ENCODE measurements around the gene MARK1. TPM values are rescaled to one million over a fixed set of nuclear protein-coding genes. Genes with fewer than 3 reads are reported as not detected.

MARK1 gene
- total RNA-seq, 1 experiment from 2014 or later, result 7.5 TPM

- TF ChIP-seq CTCF (IDR thresholded peaks at IDR 0.05; ENCODE audit: unreplicated experiment), result no peak
- no peak overlapping the region for H3K27ac Mint-ChIP-seq (ENCODE audit: low read depth, unreplicated experiment)
- ChIA-PET POLR2A (no interaction called here), CTCF (interaction anchor here (0.5 to 2.2 kb wide), 5 partner anchors 13 to 386 kb away, joined by 3 to 8 read pairs (median 6); no protein-coding TSS in a partner anchor)
- peaks cover 26% of the 10 kb centered on the region for H3K9me3 Mint-ChIP-seq (ENCODE audit: unreplicated experiment)
- no peaks in the 10 kb centered on the region for H3K36me3 Mint-ChIP-seq (ENCODE audit: insufficient read depth, unreplicated experiment)
- no peak overlapping the region for H3K4me3 Mint-ChIP-seq (ENCODE audit: unreplicated experiment)
- no peaks in the 10 kb centered on the region for H3K4me1 Mint-ChIP-seq (ENCODE audit: insufficient read depth, unreplicated experiment)
- no peaks in the 10 kb centered on the region for H3K27me3 Mint-ChIP-seq (ENCODE audit: insufficient read depth, unreplicated experiment)
- intact Hi-C loops (cut with micrococcal nuclease), result no loop called here
- BruUV-seq (replicated peaks), result no TSS peak
- DNase-seq (ENCODE audit: unreplicated experiment), result no peak
These were observed 138.4 kb downstream of the MARK1 start for GRCh38 chr1:220666349-220666748.

- POLR2A ChIA-PET, result interaction anchor here (1.2 kb wide), 1 partner anchor 64 kb away, joined by 3 read pairs; no protein-coding TSS in a partner anchor
- TF ChIP-seq CTCF (IDR thresholded peaks at IDR 0.05; ENCODE audit: unreplicated experiment), result no peak
- Mint-ChIP-seq H3K36me3 (ENCODE audit: insufficient read depth, unreplicated experiment) (no peaks in the 10 kb centered on the region), H3K4me3 (ENCODE audit: unreplicated experiment) (no peak overlapping the region), H3K9me3 (ENCODE audit: unreplicated experiment) (peaks cover 26% of the 10 kb centered on the region), H3K27ac (ENCODE audit: low read depth, unreplicated experiment) (no peak overlapping the region), H3K27me3 (ENCODE audit: insufficient read depth, unreplicated experiment) (no peaks in the 10 kb centered on the region), H3K4me1 (ENCODE audit: insufficient read depth, unreplicated experiment) (no peaks in the 10 kb centered on the region)
- no TSS peak for BruUV-seq (replicated peaks)
- intact Hi-C loops (cut with micrococcal nuclease), result no loop called here
- CTCF ChIA-PET, result interaction anchor here (0.6 to 2.0 kb wide), 13 partner anchors 9 to 388 kb away, joined by 3 to 14 read pairs (median 4); no protein-coding TSS in a partner anchor
- no peak for DNase-seq (ENCODE audit: unreplicated experiment)
These were observed 141.1 kb downstream of the MARK1 start for GRCh38 chr1:220669005-220669404.

GRCh38 chr1:220670365-220670764 is 142.4 kb downstream of the MARK1 start:
- Mint-ChIP-seq H3K9me3 (ENCODE audit: unreplicated experiment) (peaks cover 26% of the 10 kb centered on the region), H3K36me3 (ENCODE audit: insufficient read depth, unreplicated experiment) (no peaks in the 10 kb centered on the region), H3K4me3 (ENCODE audit: unreplicated experiment) (no peak overlapping the region), H3K27me3 (ENCODE audit: insufficient read depth, unreplicated experiment) (no peaks in the 10 kb centered on the region), H3K27ac (ENCODE audit: low read depth, unreplicated experiment) (no peak overlapping the region), H3K4me1 (ENCODE audit: insufficient read depth, unreplicated experiment) (no peaks in the 10 kb centered on the region)
- ChIA-PET CTCF (interaction anchor here (0.8 to 3.8 kb wide), 3 partner anchors 27 to 390 kb away, joined by 3 to 17 read pairs (median 5); no protein-coding TSS in a partner anchor), POLR2A (no interaction called here)
- TF ChIP-seq CTCF (IDR thresholded peaks at IDR 0.05; ENCODE audit: unreplicated experiment), result no peak
- DNase-seq (ENCODE audit: unreplicated experiment), result no peak
- intact Hi-C loops (cut with micrococcal nuclease), result no loop called here
- BruUV-seq (replicated peaks), result no TSS peak

- BruUV-seq (replicated peaks), result no TSS peak
- TF ChIP-seq CTCF (IDR thresholded peaks at IDR 0.05; ENCODE audit: unreplicated experiment), result no peak
- no peaks in the 10 kb centered on the region for H3K4me1 Mint-ChIP-seq (ENCODE audit: insufficient read depth, unreplicated experiment)
- H3K4me3 Mint-ChIP-seq (ENCODE audit: unreplicated experiment), result no peak overlapping the region
- no peaks in the 10 kb centered on the region for H3K27me3 Mint-ChIP-seq (ENCODE audit: insufficient read depth, unreplicated experiment)
- no peak overlapping the region for H3K27ac Mint-ChIP-seq (ENCODE audit: low read depth, unreplicated experiment)
- intact Hi-C loops (cut with micrococcal nuclease), result no loop called here
- no peak for DNase-seq (ENCODE audit: unreplicated experiment)
- peaks cover 17% of the 10 kb centered on the region for H3K9me3 Mint-ChIP-seq (ENCODE audit: unreplicated experiment)
- CTCF ChIA-PET, result interaction anchor here (0.6 to 3.8 kb wide), 11 partner anchors 8 to 497 kb away, joined by 3 to 18 read pairs (median 5); no protein-coding TSS in a partner anchor
- H3K36me3 Mint-ChIP-seq (ENCODE audit: insufficient read depth, unreplicated experiment), result no peaks in the 10 kb centered on the region
- POLR2A ChIA-PET, result no interaction called here
These were observed 146.0 kb downstream of the MARK1 start for GRCh38 chr1:220673921-220674320.

Measured in MCF 10A (cell line).